NCI-H82 treated with DMSO at 0.1 percent for 48 hours (cell line): Measurements from ENCODE around the gene NAPSA.

ENCODE experiments used
- DNase-seq: peaks from one replicate; lab custom pipeline; 2025; ENCODE audit not compliant: unreplicated experiment; lab: John Stamatoyannopoulos, UW

The NAPSA gene

GRCh38 chr19:50384685-50385535, 19.5 kb upstream of the NAPSA start:
- no peak for DNase-seq

- peak; percentile 96 for DNase-seq
Observed at GRCh38 chr19:50383852-50384684, 18.6 kb upstream of the NAPSA start, which contains the start of gene POLD1. TSS of gene POLD1 (plus strand) at chr19:50384347. CDS start at chr19:50398852, 14,505 bp downstream.

- DNase-seq, result no peak
Observed at GRCh38 chr19:50383001-50383851, 17.8 kb upstream of the NAPSA start.

- no peak for DNase-seq
Observed at GRCh38 chr19:50381881-50382729, 16.7 kb upstream of the NAPSA start.

- DNase-seq, result no peak
Observed at GRCh38 chr19:50380751-50381151, 15.3 kb upstream of the NAPSA start.

- DNase-seq, result no peak
Observed at GRCh38 chr19:50380137-50380536, 14.7 kb upstream of the NAPSA start.

GRCh38 chr19:50379602-50380001, 14.2 kb upstream of the NAPSA start:
- no peak for DNase-seq

GRCh38 chr19:50378863-50379236, 13.4 kb upstream of the NAPSA start:
- no peak for DNase-seq

- DNase-seq, result no peak
Observed at GRCh38 chr19:50378169-50378862, 12.9 kb upstream of the NAPSA start.

GRCh38 chr19:50377517-50377916, 12.1 kb upstream of the NAPSA start:
- no peak for DNase-seq

- no peak for DNase-seq
Observed at GRCh38 chr19:50377051-50377461, 11.6 kb upstream of the NAPSA start.

GRCh38 chr19:50376166-50377050, 11.0 kb upstream of the NAPSA start, which contains the start of gene NR1H2:
TSS of gene NR1H2 (plus strand) at chr19:50376457. CDS start at chr19:50377606, 1,149 bp downstream.
- peak; percentile 85 for DNase-seq

- DNase-seq, result no peak
Observed at GRCh38 chr19:50371914-50372475, 6.6 kb upstream of the NAPSA start.

GRCh38 chr19:50368649-50369570, 3.5 kb upstream of the NAPSA start:
- DNase-seq, result peak; percentile 57

- no peak for DNase-seq
Observed at GRCh38 chr19:50362656-50363424, 2.6 kb downstream of the NAPSA start.

GRCh38 chr19:50362030-50362412, 3.4 kb downstream of the NAPSA start:
- no peak for DNase-seq
